Stomach (tissue), 4 donors: Measurements from ENCODE around the gene IL6ST.

Experiments
- EP300 ChIP-seq: sonication (generic); formaldehyde crosslinking; IDR thresholded peaks from one replicate; pipeline ENCODE4 v1.6.1; 2017; ENCODE audit warnings: antibody characterized with exemption
- POLR2A ChIP-seq, 4 donors: fragments of 450-650 bp; IDR thresholded peaks; one replicate each; pipeline ENCODE4 v1.6.1; 2016; ENCODE audit warnings: antibody characterized with exemption in 4 of 4, control low read depth in 2 of 4, mild to moderate bottlenecking in 1 of 4, moderate library complexity in 1 of 4
- TF ChIP-seq, protein P1 (sequence below), 7 experiments: fragments of 450-650 bp in 4 of 7; fragments of 200-600 bp in 3 of 7; sonication (generic) in 3 of 7; IDR thresholded peaks; one replicate each; pipeline ENCODE4 v1.5.1; 2016 to 2019; ENCODE audit warnings: antibody characterized with exemption in 7 of 7, control low read depth in 2 of 7, mild to moderate bottlenecking in 1 of 7

DNA sequence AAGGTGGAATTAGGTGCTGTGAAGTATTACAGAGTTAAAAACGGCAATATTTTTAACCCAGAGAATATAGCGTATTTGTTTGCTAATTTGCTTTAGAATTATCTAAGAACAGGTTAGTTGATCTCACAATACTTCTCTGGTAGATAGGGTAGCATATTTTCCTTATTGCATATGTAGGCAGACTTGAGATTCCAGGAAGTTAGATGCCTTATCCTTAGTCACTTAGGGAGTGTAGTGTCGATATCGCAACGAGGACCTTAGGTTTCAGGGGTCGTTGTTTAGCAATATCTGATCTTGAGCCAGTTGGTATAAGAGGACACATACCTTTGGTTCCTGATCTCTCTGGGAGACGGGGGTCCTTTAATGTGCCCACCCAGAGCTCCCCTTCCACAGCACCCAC is 28.5 kb upstream of the IL6ST start:
- no peak for TF ChIP-seq POLR2A (IDR thresholded peaks at IDR 0.05)
- TF ChIP-seq, protein P1, sequence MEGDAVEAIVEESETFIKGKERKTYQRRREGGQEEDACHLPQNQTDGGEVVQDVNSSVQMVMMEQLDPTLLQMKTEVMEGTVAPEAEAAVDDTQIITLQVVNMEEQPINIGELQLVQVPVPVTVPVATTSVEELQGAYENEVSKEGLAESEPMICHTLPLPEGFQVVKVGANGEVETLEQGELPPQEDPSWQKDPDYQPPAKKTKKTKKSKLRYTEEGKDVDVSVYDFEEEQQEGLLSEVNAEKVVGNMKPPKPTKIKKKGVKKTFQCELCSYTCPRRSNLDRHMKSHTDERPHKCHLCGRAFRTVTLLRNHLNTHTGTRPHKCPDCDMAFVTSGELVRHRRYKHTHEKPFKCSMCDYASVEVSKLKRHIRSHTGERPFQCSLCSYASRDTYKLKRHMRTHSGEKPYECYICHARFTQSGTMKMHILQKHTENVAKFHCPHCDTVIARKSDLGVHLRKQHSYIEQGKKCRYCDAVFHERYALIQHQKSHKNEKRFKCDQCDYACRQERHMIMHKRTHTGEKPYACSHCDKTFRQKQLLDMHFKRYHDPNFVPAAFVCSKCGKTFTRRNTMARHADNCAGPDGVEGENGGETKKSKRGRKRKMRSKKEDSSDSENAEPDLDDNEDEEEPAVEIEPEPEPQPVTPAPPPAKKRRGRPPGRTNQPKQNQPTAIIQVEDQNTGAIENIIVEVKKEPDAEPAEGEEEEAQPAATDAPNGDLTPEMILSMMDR (IDR thresholded peaks at IDR 0.05): no peak
- TF ChIP-seq EP300: no peak
